Endometrial microvascular endothelial cells (primary cell): ENCODE measurements around the gene CAMK2D. TPM values are rescaled to one million over a fixed set of nuclear protein-coding genes. Genes with fewer than 3 reads are reported as not detected.

Experiments used
- in situ Hi-C: cut with HindIII; loops from 2 replicates; pipeline ENCODE4 v1.10.0; 2017; ENCODE audit warnings: low sequenced_read_pairs, low pct_unique_long_range_greater_than_20kb; ENCODE audit errors: inconsistent ontology term
- total RNA-seq: library from RNA; depleted of rRNA; stranded (reverse); fragments of >200 nt; gene quantifications from one replicate; pipeline ENCODE4 v1.2.3, GENCODE V29; 2015; ENCODE audit errors: inconsistent ontology term

CAMK2D gene
- total RNA-seq, 1 donor from 2014 or later: 30.9 TPM

DNA sequence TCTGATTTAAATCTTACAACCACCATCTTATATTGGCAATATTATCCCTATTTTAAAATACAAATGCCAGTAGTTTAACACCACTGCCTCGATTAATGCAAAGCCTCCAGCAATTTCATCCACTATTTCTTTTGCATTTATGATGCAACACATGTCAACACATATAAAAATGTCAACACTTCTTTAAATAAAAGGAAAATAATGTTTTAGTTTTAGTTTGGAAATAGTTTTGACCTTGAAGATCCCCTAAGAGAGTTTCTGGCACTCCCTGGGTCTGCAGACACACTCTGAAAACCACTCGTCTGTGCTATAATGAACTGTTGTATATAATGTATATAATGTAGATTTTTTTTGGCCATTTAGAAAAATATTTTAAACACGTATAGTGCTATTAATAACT lies 99.0 kb downstream of the CAMK2D start:
- in situ Hi-C loops: no loop called here

DNA sequence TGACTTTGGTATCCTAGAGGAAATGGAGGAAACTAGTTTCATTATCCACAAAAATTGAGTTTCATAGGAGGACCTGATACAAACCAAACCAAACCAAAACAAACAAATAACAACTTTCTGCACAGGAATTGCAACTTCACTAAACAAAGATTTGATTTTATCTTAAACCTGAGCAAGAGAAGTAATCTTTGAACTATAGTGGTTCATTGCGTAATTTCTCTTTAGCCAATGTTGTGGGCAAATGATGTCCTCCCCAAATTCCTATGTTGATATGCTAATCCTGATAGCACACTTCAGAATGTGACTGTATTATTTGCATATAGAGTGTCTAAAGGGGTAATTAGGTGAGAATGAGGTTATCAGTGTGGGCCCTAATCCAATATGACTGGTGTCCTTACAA lies 102.4 kb downstream of the CAMK2D start:
- in situ Hi-C loops: no loop called here

DNA sequence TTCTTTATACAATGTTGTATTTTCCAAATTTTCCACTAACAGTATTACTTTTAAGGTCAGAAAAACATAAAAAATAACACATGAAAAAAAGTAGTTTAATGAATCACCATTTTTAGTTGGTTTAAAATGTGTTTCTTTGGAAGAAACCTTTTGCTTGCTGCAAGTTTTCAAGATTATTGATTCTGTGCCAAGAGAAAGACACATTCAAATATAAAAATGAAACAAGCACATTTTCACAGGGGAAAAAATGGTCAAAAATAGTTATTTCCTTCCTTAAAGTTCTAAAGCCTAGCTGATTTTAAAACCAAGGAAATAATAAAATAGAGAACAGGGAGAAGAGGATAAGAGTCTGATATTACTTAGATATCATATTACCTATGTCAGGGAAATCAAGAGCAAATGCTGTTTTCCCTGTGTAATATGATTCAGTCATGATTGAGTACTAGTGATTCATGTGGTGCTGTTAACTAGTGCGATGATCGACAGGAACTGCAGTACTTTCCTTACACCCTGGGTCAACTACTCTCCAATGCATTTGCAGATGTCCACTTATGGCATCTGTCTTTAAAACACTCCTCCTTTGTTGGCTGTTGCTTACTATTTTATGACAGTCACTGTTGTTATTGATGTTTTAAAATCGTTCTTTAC lies 103.8 kb downstream of the CAMK2D start:
- in situ Hi-C loops: no loop called here

DNA sequence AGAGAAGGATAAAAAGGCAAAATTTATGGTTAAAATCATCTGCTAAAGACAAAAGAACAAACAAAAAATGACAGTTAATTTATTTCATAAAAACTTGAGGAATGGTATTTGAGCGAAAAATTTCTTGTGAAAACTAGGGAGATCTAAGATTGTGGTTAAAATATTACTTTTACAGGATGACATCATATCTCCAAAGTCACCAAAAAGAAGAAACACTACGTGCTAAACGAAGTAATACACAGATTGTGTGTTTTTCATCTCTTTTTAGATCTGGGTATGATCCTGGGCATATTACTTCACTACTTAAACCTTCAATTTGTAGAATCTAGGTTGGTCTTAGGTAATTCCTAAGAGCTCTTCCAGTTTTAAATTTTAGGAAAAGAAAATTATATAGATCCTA lies 107.7 kb downstream of the CAMK2D start:
- in situ Hi-C loops: no loop called here

DNA sequence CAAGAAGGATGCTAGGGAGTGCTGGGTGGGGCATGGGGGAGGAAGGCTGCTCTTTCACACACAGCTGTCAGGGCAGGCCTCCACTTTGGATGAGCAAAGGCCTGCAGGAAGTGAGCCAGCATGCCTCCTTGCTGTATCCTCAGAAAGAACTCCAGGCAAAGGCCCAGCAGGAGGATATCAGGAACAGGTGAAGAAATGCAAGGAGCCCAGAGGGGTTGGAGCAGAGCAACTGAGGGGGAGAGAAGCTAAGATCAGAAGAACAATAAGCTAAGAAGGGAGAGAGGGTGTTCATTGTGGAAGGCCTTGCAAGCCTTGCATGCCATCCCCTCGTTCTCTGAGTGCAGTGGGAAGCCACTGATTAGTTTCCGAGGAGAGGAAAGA lies 115.1 kb downstream of the CAMK2D start:
- in situ Hi-C loops: no loop called here

DNA sequence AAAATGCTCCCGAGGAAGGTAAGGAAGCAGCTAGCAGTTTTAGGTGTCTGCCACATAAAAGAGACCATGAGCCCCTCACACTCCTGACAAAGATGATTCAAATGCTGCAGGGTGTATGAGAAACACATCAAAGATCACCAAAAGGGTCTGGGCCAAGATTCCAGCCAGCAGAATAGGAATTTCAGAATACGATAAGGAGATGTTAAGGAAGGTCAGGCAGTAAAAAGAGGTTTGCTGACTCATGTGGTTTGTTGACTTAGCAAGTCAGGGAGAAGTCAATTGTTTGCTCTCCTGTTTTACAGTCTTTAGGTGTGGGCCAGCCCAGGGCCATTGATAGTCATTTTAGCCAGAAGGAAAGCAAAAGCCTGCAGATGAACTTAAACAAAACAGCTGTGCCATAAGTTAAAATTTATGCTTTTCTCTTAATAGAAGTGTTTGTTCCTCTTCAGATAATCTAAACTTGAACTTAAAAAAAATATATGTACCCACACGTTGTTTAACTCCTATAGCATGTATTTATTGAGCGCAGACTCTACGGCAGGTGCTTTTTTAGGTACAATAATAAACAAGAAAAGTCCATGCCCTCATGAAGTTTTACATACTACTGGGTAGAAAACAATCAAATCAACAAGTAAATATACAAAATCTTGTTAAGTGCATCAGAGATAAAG lies 115.6 kb downstream of the CAMK2D start:
- in situ Hi-C loops: no loop called here

DNA sequence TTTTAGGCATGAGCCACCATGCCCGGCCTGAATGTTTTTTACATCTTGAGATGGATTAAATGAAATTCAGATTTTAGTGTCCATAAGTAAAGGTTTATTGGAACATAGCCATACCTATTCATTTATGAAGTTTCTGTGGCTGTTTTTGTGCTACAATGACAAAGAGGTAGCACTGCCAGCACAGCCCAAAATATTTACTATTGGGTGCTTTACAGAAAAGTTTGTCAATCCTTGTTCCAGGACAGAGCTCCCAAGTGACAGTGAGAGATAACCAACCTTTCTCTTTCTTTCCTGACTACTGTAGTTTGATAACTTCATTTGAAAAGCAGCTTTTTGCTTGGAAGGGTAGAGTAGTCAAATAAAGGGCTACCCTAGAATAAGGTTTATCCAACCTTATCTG lies 116.2 kb downstream of the CAMK2D start:
- in situ Hi-C loops: no loop called here

DNA sequence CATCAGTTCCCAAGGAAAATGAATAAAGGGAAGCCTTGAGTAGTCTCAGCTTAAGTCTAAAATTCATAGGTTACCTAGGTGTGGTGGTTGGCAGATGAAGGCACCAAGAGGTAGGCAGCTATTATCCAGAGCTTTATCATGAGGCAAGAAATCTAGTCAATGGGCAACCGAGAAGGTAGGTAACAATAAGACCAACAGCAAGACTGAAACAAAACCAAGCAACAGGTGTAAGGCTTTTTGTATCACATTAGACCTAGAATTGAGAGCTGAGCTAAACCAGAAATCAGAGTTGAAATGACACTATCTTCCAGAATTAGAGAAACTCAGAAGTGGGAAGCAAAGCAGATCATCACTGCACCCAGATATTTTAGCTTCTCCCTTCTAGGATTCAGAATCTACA lies 117.1 kb downstream of the CAMK2D start:
- in situ Hi-C loops: no loop called here

DNA sequence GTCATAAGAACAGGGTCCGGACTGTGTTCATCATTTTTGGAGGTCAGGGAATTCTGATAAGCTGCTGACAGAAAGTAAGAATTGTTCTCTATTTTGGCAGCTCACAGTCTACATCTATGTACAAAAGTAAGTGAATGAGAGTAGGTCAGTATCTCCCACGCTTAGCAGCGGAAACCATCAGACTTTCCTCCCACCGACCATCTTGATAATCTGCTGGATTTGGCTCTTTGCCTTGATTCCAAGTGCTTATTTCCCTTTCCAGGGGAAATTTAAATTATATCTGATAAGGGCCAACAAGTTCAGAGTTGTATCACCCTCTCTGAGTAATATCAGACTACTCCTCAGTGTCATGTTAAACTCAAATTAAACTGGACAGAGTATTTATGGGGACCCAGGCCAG lies 118.0 kb downstream of the CAMK2D start:
- in situ Hi-C loops: no loop called here

DNA sequence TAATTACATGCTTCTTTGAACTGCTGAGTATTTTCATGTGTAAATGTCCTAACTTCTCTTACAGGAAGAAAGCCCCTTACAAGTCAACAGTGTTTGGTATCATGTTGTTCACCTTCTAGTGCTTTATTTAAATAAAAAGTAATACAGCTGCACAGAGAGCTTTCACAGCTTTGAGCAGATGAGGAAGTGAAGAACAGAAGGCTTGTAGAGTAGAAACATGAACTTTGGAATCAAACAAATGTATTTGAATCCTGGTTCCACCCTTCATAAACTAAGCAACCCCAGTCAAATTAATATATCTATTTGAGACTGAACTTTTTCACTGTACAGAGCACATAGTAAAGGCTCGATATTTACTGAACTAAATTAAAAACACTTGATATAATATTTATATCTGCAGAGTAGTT lies 120.5 kb downstream of the CAMK2D start:
- in situ Hi-C loops: no loop called here

DNA sequence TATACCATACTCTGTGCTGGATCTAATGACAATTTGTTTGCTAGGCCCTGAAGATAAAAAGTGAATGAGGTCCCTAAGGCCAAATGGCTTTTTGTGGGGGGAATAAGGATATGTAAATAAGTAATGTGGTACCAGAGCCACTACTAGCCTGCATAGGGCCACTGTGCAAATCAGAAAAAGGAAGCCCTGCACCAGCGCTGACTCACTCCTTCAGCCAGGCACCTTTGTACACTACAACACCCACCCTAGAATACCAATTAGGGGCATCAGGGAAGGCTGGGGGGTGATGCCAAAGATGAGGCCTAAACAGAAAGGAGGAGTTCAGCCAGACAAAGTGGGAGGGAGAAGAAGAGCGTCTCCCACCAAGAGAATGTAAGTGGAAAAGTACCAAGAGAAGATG lies 122.2 kb downstream of the CAMK2D start:
- in situ Hi-C loops: no loop called here

DNA sequence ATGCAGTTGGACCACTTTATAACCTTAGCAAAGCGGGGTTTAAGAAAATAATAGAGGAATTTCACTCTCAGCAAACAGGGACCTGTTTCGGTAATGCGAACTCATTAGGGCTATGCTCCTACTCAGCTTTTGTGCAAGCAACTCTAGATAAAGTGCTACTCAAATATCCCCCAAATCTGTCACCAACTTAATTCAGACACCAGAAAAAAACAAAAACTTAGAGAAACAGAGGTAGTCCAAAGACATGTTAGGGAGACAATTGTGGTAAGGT lies 123.0 kb downstream of the CAMK2D start:
- in situ Hi-C loops: no loop called here

DNA sequence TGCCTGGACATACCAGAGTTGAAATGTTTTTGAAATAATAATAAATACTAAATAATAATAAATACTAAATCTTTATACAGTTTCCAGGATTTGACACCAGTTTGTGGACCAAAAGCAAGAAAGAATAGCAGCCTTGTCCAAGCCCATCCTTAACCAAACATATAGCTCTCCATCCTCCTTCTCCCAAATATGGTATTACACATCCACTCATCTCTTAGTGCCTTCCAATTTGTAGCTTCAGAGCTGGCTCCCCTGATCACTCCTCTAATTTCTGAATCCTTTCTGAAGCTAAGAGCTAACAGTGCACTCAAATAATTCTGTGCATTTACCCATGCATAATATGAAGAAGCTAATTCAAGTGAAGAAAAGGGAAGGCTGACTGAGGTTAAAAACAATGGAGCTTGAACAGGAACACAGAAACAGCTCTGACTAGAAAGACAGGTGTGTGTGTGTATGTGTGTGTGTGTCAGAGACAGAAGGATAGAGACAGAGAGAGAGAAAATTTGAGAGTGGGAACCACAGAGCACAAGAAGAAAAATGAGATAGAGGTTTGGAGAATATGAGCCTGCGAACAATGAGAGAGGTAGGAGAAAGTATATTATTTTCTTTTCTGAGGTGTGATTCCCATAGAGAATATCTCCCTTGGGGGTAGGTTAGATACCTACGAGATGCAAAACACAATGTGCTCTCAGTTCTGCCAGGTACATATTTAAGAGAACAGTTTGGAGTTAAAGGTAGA lies 123.5 kb downstream of the CAMK2D start:
- in situ Hi-C loops: no loop called here

DNA sequence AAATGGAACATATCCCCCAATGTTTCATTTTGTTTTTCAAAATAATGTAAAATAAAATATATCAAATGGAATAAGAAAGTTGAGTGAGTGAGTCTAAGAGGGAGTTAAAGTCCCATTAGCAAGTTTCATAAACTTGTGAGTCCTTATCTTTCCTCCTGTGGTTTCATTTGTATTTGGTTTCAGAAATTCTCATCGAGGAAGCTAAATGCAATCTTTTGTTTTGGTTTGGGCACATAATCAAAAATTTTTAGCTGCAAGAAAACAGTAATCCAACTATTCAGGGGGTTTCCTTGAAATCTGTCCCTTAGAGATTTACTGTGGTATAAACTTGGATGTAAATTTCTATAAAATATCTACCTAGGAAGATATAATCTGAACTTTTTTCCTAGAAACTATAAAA lies 124.2 kb downstream of the CAMK2D start:
- in situ Hi-C loops: no loop called here

DNA sequence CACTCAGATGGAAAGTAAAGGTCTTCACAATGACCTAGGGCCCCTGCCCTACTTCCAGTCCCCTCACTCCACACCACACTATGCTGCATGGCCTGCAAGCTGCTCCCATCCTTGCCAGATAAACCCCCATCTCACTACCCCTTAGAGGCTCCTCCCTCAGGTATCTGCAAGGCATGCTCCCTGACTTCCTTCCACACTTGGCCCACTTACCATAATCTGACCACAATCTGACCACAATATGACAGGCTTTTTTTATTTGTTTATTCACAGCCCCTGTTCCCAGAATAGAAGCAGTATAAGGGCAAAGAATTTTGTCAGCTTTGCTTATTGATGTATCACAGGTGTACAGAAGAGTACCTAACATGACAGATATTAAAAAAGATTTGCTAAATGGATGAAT lies 124.7 kb downstream of the CAMK2D start:
- in situ Hi-C loops: no loop called here

DNA sequence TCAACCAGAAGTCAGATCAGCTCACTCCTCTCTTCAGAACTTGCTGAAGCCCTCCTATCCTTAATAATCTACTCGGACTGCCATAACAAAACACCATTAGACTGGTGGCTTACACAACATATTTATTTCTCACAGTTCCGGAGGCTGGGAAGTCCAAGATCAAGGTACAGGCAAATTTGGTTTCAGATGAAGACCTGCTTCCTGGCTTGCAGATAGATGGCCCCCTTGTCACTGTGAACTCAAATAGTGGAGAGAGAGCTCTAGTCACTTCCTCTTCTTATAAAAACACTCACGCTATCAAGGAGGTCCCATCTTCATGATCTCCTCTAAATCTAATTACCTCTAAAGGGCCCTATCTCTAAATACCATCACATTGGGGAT lies 125.1 kb downstream of the CAMK2D start:
- in situ Hi-C loops: no loop called here

DNA sequence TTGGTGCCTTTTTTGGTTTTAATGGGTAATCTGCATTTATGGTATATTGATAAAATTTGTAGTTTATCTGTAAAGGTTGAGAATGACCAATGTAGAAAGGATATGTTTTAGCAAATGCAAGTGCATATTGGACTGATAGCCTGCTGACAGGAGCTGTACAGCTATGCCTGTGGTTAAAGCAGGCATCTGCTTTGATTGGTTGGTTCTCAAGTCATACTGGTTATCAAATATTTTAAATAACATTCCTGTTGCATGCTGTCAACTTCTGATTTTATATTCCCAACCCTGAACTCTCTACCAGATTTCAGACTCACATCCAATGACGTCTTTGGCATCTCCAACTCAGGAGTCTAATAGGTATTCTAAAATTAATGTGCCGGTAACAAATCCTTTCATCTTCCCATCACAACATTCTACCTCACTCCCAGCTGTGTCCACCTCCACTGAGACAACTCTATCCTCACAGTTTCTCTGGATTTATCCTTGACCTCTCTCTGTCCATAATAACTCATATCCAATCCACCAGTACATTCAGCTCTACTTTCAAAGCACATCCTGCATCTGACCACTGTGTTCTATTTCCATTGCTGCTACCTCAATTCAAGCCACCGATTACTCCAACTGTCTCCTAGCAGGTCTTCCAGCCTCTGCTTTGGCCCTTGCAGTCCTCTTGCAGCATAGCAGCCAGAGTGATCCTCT lies 125.7 kb downstream of the CAMK2D start:
- in situ Hi-C loops: no loop called here

DNA sequence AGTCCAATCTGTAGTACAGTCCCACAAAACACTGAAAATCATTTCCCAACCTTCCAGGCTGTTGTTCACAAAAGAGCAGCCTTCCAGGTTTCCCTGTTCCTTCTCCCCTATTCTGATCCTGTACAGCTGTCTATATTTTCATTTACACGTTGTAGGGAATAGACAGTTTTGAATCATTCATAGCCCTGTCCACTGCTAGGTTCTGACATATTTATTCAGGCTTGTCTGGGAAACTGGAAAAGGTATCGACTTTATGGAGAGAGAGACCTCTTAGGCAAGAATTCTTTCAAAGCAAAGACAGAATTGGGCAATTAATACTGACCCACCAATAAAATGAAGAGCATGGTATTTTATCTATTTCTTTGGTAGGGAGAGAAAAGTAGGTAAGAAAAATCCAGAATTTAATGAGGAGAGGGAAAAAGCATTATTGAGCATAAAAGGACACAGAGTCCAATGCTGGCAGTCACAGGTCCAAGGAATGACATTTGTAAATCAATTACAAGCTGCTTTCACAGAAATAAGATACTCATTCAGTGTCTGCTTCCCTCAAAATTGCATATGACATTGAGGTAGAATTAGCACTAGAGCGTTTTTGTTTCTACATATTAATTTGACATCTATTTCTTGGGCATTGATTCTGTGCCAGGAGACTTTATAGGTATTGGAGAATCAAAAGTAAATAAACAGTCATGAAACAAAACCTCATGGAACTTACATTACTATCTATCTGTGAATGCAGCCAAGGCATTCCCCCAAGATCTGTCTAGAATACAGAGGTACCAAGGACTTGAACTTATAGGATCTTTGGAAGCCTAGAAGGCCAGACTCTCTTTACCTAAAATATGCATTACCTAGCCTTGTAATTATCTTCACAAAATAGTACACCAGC lies 127.2 kb downstream of the CAMK2D start:
- in situ Hi-C loops: no loop called here

DNA sequence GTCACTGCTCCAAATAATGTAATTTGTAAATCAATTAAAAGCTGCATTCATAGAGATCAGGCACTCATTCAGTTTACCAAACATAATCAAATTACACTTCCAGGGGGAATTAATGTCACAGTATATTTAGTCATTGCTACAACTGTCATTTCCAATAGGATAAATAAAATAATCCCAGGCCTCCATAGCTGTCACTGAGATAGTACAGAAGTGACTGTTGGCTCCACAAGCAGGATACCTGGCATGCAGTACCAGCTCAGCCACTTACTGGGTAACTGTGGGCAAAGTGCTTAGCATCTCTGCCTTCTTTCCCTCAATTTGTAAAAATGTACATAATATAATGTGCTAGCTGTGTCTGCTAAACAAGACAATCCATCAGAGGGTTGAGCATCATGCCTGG lies 128.1 kb downstream of the CAMK2D start:
- in situ Hi-C loops: no loop called here
